ENCODE data around the gene OR52R1. TPM values are rescaled to one million over a fixed set of nuclear protein-coding genes. Genes with fewer than 3 reads are reported as not detected.

OR52R1 gene
- not detected for total RNA-seq

- intact Hi-C loops (cut with DNase I), result no loop called here
- no peaks in the 10 kb centered on the region for H3K9me3 ChIP-seq
- 88 to 97% methylated on average over 3 of the region's 3 CpGs for WGBS, 2 donors
- no peak for DNase-seq
- no peak within 1 kb of the TSS for H3K27ac ChIP-seq
- TF ChIP-seq POLR2A (IDR thresholded peaks at IDR 0.05), result no peak
- no peak for TF ChIP-seq CTCF (IDR thresholded peaks at IDR 0.05)
- no peak within 1 kb of the TSS for H3K4me3 ChIP-seq (replicated peaks in 1 of 3)
- H3K27me3 ChIP-seq, result no peaks in the 10 kb centered on the region
- H3K4me1 ChIP-seq, result no peaks in the 10 kb centered on the region
- no peaks in the 10 kb centered on the region for H3K36me3 ChIP-seq
Measured at GRCh38 chr11:4804280-4804679, at the start of gene OR52R1. OR52R1 (minus strand) TSS chr11:4804380; CDS start chr11:4804380, 0 bp downstream.

- Histone ChIP-seq H3K4me3 (replicated peaks in 1 of 3) (no peak overlapping the region), H3K27ac (no peak overlapping the region), H3K9me3 (no peaks in the 10 kb centered on the region), H3K36me3 (no peaks in the 10 kb centered on the region), H3K4me1 (no peaks in the 10 kb centered on the region), H3K27me3 (no peaks in the 10 kb centered on the region)
- WGBS, 2 donors, result 19% methylated on average over 4 of the region's 4 CpGs
- TF ChIP-seq POLR2A (IDR thresholded peaks at IDR 0.05) (no peak), CTCF (IDR thresholded peaks at IDR 0.05) (no peak)
- DNase-seq, result peak in 1 of 2 donors; percentile 8
- intact Hi-C loops (cut with DNase I), result no loop called here
Measured at GRCh38 chr11:4851033-4851432, 46.9 kb upstream of the OR52R1 start.

- intact Hi-C loops (cut with DNase I), result no loop called here
- Histone ChIP-seq H3K9me3 (no peaks in the 10 kb centered on the region), H3K36me3 (no peaks in the 10 kb centered on the region), H3K4me1 (no peaks in the 10 kb centered on the region), H3K4me3 (replicated peaks in 1 of 3) (no peak within 1 kb of the TSS), H3K27me3 (no peaks in the 10 kb centered on the region), H3K27ac (no peak within 1 kb of the TSS)
- TF ChIP-seq POLR2A (IDR thresholded peaks at IDR 0.05), result no peak
- TF ChIP-seq CTCF (IDR thresholded peaks at IDR 0.05), result no peak
- 85 to 86% methylated on average over 9 of the region's 9 CpGs for WGBS, 2 donors
- no peak for DNase-seq
Measured at GRCh38 chr11:4848908-4849532, 44.8 kb upstream of the OR52R1 start, which contains the start of gene OR51S1. OR51S1 (minus strand) TSS chr11:4849208; CDS start chr11:4849208, 0 bp downstream.

- WGBS, 2 donors, result 82 to 93% methylated on average over 2 of the region's 2 CpGs
- Histone ChIP-seq H3K4me1 (no peaks in the 10 kb centered on the region), H3K4me3 (replicated peaks in 1 of 3) (no peak overlapping the region), H3K9me3 (no peaks in the 10 kb centered on the region), H3K36me3 (no peaks in the 10 kb centered on the region), H3K27ac (no peak overlapping the region), H3K27me3 (no peaks in the 10 kb centered on the region)
- no peak for TF ChIP-seq CTCF (IDR thresholded peaks at IDR 0.05)
- no peak for TF ChIP-seq POLR2A (IDR thresholded peaks at IDR 0.05)
- intact Hi-C loops (cut with DNase I), result no loop called here
- DNase-seq, result no peak
Measured at GRCh38 chr11:4839851-4840549, 35.8 kb upstream of the OR52R1 start.

- H3K4me1 ChIP-seq, result peaks cover 4 to 8% of the 10 kb centered on the region in 2 donors
- H3K27ac ChIP-seq, result no peak overlapping the region
- H3K4me3 ChIP-seq (replicated peaks in 1 of 3), result no peak overlapping the region
- H3K36me3 ChIP-seq, result no peaks in the 10 kb centered on the region
- DNase-seq, result no peak
- WGBS, 2 donors, result 63 to 73% methylated on average over 2 of the region's 2 CpGs
- TF ChIP-seq CTCF (IDR thresholded peaks at IDR 0.05), result no peak
- no peak for TF ChIP-seq POLR2A (IDR thresholded peaks at IDR 0.05)
- H3K27me3 ChIP-seq, result no peaks in the 10 kb centered on the region
- no peaks in the 10 kb centered on the region for H3K9me3 ChIP-seq
- intact Hi-C loops (cut with DNase I), result no loop called here
Measured at GRCh38 chr11:4830909-4831308, 26.7 kb upstream of the OR52R1 start.
